HepG2 (cell line): ENCODE results near the gene MAP1LC3B. TPM values are rescaled to one million over a fixed set of nuclear protein-coding genes. Genes with fewer than 3 reads are reported as not detected.
A peak's percentile ranks its signal among the peaks of the same experiment; 100 is the strongest.

Experiments used
- FOXM1 ChIP-seq: sonication (generic); formaldehyde crosslinking; IDR thresholded peaks from 2 replicates; pipeline ENCODE4 v1.5.0; 2020; ENCODE audit warnings: missing genetic modification reagents
- SIX1 ChIP-seq: sonication (generic); formaldehyde crosslinking; IDR thresholded peaks from 2 replicates; pipeline ENCODE4 v1.4.0; 2020; ENCODE audit warnings: missing genetic modification reagents, borderline replicate concordance
- TSC22D2 ChIP-seq: sonication (generic); formaldehyde crosslinking; IDR thresholded peaks from 2 replicates; pipeline ENCODE4 v1.5.1; 2020; ENCODE audit warnings: missing genetic modification reagents, mild to moderate bottlenecking, borderline replicate concordance
- ZBTB1 ChIP-seq: sonication (generic); formaldehyde crosslinking; IDR thresholded peaks from 2 replicates; pipeline ENCODE4 v1.4.0; 2020; ENCODE audit warnings: missing genetic modification reagents, borderline replicate concordance
- ZMYM3 ChIP-seq: sonication (generic); formaldehyde crosslinking; IDR thresholded peaks from 2 replicates; pipeline ENCODE4 v1.5.1; 2020; ENCODE audit warnings: mild to moderate bottlenecking, missing genetic modification reagents
- ZNF160 ChIP-seq: sonication (generic); formaldehyde crosslinking; IDR thresholded peaks from 2 replicates; pipeline ENCODE4 v1.8.0; 2022; ENCODE audit warnings: mild to moderate bottlenecking, inconsistent platforms, missing genetic modification reagents
- ZNF557 ChIP-seq: sonication (generic); formaldehyde crosslinking; IDR thresholded peaks from 2 replicates; pipeline ENCODE4 v1.4.0; 2020; ENCODE audit warnings: missing genetic modification reagents
- polyA plus RNA-seq, 8 experiments: library from polyadenylated mRNA; depleted of rRNA in 3 of 8; stranded (reverse) in 7 of 8; unstranded in 1 of 8; fragments of >200 nt; fragmentation: Illumina TruSeq in 4 of 8; extraction: Trizol in 4 of 8; gene quantifications; 2 replicates each; pipeline versions ENCODE4 v1.2.1 to v1.2.3, GENCODE V29; 2011 to 2016; ENCODE audit warnings: low read depth in 4 of 8, missing spikeins in 1 of 8, mixed read lengths in 1 of 8; ENCODE audit not compliant: insufficient read depth in 1 of 8
- total RNA-seq, 5 experiments: library from RNA; depleted of rRNA; stranded (reverse); fragments of >200 nt; fragmentation: Illumina TruSeq; extraction: Trizol; gene quantifications; 2 replicates each; pipeline ENCODE4 v1.2.3, GENCODE V29; 2016; ENCODE audit warnings: low read depth in 1 of 5
- TF ChIP-seq, protein P1 (sequence below): sonication (generic); formaldehyde crosslinking; conservative IDR thresholded peaks from 2 replicates; pipeline ENCODE4 v1.4.0; 2020; ENCODE audit warnings: missing genetic modification reagents
- TF ChIP-seq, protein P2 (sequence below): sonication (generic); formaldehyde crosslinking; IDR thresholded peaks from 2 replicates; pipeline ENCODE4 v1.4.0; 2020; ENCODE audit warnings: mild to moderate bottlenecking, missing genetic modification reagents, borderline replicate concordance
- TF ChIP-seq, protein P3 (sequence below): sonication (generic); formaldehyde crosslinking; IDR thresholded peaks from 2 replicates; pipeline ENCODE4 v1.5.0; 2020; ENCODE audit warnings: missing genetic modification reagents
- TF ChIP-seq, protein P4 (sequence below): fragments of 450-650 bp; IDR thresholded peaks from 2 replicates; pipeline ENCODE4 v1.6.1; 2017
- TF ChIP-seq, protein P5 (sequence below): sonication (generic); formaldehyde crosslinking; IDR thresholded peaks from 2 replicates; pipeline ENCODE4 v1.5.1; 2020; ENCODE audit warnings: missing genetic modification reagents, mild to moderate bottlenecking, borderline replicate concordance

Gene MAP1LC3B
- total and polyA plus RNA-seq, 2 of the 13 experiments (the other 11 are each of a cell fraction or from before 2014, with no cell fraction given) = 15.7 to 37.4 TPM

DNA sequence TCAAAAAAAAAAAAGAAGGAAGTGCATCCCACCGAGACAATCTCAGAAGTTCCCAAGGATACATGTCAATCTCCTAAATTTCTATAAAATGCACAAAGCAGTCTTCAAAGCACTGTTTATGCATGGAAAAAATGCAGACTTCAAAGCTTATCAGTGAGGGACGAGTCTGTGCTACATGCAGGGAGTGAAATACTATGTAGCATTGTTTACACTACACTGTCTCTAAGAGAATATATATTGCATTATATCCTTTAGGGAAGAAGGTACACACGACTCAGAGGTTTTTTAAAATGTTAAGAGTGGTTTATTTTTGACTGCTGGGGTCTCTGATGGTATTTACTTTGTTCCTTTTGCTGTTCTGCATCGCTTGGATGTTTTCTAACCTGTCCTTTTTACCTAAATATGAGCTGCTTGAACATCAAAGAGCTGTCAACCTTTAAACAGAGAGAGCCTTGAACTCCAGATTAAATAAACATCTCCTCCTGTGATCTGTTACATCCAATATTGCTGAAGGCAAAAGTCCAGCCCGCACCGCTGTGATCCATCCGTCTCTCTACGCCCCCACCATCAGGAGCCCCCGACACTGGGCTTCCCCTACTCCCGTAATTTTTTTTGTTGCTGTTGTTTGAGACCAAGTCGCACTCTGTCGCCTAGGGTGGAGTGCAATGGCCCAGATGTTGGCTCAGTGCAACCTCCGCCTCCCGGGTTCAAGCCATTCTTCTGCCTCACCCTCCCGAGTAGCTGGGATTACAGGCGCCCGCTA lies 9.9 kb upstream of the MAP1LC3B start (continued):
- TF ChIP-seq, protein P1, sequence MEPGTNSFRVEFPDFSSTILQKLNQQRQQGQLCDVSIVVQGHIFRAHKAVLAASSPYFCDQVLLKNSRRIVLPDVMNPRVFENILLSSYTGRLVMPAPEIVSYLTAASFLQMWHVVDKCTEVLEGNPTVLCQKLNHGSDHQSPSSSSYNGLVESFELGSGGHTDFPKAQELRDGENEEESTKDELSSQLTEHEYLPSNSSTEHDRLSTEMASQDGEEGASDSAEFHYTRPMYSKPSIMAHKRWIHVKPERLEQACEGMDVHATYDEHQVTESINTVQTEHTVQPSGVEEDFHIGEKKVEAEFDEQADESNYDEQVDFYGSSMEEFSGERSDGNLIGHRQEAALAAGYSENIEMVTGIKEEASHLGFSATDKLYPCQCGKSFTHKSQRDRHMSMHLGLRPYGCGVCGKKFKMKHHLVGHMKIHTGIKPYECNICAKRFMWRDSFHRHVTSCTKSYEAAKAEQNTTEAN (CRISPR knock-in tag) = peak; percentile 43; the same call in 1 of the 2 replicates
- TF ChIP-seq, protein P2, sequence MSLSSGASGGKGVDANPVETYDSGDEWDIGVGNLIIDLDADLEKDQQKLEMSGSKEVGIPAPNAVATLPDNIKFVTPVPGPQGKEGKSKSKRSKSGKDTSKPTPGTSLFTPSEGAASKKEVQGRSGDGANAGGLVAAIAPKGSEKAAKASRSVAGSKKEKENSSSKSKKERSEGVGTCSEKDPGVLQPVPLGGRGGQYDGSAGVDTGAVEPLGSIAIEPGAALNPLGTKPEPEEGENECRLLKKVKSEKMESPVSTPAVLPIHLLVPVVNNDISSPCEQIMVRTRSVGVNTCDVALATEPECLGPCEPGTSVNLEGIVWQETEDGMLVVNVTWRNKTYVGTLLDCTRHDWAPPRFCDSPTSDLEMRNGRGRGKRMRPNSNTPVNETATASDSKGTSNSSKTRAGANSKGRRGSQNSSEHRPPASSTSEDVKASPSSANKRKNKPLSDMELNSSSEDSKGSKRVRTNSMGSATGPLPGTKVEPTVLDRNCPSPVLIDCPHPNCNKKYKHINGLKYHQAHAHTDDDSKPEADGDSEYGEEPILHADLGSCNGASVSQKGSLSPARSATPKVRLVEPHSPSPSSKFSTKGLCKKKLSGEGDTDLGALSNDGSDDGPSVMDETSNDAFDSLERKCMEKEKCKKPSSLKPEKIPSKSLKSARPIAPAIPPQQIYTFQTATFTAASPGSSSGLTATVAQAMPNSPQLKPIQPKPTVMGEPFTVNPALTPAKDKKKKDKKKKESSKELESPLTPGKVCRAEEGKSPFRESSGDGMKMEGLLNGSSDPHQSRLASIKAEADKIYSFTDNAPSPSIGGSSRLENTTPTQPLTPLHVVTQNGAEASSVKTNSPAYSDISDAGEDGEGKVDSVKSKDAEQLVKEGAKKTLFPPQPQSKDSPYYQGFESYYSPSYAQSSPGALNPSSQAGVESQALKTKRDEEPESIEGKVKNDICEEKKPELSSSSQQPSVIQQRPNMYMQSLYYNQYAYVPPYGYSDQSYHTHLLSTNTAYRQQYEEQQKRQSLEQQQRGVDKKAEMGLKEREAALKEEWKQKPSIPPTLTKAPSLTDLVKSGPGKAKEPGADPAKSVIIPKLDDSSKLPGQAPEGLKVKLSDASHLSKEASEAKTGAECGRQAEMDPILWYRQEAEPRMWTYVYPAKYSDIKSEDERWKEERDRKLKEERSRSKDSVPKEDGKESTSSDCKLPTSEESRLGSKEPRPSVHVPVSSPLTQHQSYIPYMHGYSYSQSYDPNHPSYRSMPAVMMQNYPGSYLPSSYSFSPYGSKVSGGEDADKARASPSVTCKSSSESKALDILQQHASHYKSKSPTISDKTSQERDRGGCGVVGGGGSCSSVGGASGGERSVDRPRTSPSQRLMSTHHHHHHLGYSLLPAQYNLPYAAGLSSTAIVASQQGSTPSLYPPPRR (CRISPR knock-in tag) = peak; percentile 99
- TF ChIP-seq, protein P3, sequence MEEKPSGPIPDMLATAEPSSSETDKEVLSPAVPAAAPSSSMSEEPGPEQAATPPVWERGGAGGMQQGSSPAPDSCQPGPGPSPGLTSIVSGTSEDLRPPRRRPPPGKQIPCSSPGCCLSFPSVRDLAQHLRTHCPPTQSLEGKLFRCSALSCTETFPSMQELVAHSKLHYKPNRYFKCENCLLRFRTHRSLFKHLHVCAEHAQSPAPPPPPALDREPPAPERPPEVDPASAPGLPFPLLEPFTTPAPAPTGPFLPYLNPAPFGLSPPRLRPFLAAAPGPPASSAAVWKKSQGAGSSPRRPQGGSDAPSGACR (CRISPR knock-in tag) = peak; percentile 56; the same call in 1 of the 2 replicates
- TF ChIP-seq ZNF160 (no peak), SIX1 (peak; percentile 100), ZBTB1 (CRISPR knock-in tag) (no peak), ZNF557 (CRISPR knock-in tag) (no peak; the same call in 1 of the 2 replicates), TSC22D2 (CRISPR knock-in tag) (no peak), ZMYM3 (CRISPR knock-in tag) (peak; percentile 49; the same call in 1 of the 2 replicates), FOXM1 (CRISPR knock-in tag) (no peak)
- TF ChIP-seq, protein P4, sequence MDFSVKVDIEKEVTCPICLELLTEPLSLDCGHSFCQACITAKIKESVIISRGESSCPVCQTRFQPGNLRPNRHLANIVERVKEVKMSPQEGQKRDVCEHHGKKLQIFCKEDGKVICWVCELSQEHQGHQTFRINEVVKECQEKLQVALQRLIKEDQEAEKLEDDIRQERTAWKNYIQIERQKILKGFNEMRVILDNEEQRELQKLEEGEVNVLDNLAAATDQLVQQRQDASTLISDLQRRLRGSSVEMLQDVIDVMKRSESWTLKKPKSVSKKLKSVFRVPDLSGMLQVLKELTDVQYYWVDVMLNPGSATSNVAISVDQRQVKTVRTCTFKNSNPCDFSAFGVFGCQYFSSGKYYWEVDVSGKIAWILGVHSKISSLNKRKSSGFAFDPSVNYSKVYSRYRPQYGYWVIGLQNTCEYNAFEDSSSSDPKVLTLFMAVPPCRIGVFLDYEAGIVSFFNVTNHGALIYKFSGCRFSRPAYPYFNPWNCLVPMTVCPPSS = no peak
- TF ChIP-seq, protein P5, sequence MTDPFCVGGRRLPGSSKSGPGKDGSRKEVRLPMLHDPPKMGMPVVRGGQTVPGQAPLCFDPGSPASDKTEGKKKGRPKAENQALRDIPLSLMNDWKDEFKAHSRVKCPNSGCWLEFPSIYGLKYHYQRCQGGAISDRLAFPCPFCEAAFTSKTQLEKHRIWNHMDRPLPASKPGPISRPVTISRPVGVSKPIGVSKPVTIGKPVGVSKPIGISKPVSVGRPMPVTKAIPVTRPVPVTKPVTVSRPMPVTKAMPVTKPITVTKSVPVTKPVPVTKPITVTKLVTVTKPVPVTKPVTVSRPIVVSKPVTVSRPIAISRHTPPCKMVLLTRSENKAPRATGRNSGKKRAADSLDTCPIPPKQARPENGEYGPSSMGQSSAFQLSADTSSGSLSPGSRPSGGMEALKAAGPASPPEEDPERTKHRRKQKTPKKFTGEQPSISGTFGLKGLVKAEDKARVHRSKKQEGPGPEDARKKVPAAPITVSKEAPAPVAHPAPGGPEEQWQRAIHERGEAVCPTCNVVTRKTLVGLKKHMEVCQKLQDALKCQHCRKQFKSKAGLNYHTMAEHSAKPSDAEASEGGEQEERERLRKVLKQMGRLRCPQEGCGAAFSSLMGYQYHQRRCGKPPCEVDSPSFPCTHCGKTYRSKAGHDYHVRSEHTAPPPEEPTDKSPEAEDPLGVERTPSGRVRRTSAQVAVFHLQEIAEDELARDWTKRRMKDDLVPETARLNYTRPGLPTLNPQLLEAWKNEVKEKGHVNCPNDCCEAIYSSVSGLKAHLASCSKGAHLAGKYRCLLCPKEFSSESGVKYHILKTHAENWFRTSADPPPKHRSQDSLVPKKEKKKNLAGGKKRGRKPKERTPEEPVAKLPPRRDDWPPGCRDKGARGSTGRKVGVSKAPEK (CRISPR knock-in tag) = peak; percentile 88; the same call in 1 of the 2 replicates
